Measurements from ENCODE around the gene TUT7.

The TUT7 gene

DNA sequence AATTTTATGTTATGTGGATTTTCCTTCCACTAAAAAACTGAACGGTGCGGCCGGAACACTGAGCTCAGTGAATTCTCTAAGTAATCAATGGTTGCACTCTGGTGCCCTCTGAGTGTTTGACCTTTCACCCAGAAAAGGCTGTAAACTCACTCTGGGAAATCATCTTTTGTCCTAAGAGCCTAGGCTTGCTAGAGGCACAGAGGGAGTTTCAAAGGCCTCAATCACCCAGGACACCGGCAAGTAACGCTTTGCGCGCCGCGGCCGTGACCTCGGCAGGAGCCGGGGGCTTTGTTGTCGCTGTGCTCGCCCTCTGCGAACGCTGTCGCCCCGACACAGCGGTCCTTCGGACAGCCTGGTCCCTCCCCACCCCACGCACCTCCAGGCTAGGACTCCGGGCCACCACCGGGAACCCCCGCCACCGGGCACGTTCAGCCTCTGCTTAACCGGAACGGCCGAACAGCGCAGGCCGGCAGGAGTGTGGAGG, 72.6 kb downstream of the TUT7 start:
- Mint-ChIP-seq H3K27me3 (ENCODE audit: low read depth, poor library complexity) (peaks cover 5% of the 10 kb centered on the region), H3K9me3 (no peaks in the 10 kb centered on the region), H3K4me3 (peak overlapping the region; percentile 86), H3K36me3 (ENCODE audit: low read depth) (peaks cover 4% of the 10 kb centered on the region), H3K27ac (peak overlapping the region; percentile 93), H3K4me1 (peaks cover 50% of the 10 kb centered on the region)
- DNase-seq, result no peak
- TF ChIP-seq, protein P1, sequence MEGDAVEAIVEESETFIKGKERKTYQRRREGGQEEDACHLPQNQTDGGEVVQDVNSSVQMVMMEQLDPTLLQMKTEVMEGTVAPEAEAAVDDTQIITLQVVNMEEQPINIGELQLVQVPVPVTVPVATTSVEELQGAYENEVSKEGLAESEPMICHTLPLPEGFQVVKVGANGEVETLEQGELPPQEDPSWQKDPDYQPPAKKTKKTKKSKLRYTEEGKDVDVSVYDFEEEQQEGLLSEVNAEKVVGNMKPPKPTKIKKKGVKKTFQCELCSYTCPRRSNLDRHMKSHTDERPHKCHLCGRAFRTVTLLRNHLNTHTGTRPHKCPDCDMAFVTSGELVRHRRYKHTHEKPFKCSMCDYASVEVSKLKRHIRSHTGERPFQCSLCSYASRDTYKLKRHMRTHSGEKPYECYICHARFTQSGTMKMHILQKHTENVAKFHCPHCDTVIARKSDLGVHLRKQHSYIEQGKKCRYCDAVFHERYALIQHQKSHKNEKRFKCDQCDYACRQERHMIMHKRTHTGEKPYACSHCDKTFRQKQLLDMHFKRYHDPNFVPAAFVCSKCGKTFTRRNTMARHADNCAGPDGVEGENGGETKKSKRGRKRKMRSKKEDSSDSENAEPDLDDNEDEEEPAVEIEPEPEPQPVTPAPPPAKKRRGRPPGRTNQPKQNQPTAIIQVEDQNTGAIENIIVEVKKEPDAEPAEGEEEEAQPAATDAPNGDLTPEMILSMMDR (IDR thresholded peaks at IDR 0.05), result no peak

GRCh38 chr9:86280580-86280979, 73.6 kb downstream of the TUT7 start:
- Mint-ChIP-seq H3K4me3 (peak overlapping the region; percentile 86), H3K4me1 (peaks cover 46% of the 10 kb centered on the region), H3K27me3 (ENCODE audit: low read depth, poor library complexity) (peaks cover 5% of the 10 kb centered on the region), H3K9me3 (no peaks in the 10 kb centered on the region), H3K27ac (peak overlapping the region; percentile 93), H3K36me3 (ENCODE audit: low read depth) (peaks cover 4% of the 10 kb centered on the region)
- no peak for DNase-seq
- TF ChIP-seq, protein P1 (IDR thresholded peaks at IDR 0.05), result no peak

DNA sequence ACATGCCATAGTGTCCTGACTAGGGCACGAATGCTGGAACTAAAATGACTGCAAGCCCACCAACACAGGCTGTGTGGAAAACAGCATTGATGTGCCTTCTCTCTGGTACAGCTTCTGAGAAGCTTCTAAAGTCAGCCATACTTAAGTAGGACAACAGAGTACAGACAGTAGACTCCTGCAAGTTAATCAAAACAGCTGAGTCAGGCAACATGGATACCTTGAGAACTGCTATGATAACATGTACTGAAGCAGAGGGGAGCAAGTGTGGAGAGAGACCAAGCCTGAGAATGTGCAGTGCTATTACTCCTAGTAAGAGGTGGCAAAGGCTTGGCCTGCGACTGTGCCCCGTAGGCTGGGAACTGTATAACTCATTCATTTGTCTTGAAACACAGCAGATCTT, 74.4 kb downstream of the TUT7 start:
- TF ChIP-seq, protein P1 (IDR thresholded peaks at IDR 0.05), result no peak
- Mint-ChIP-seq H3K27me3 (ENCODE audit: low read depth, poor library complexity) (peaks cover 5% of the 10 kb centered on the region), H3K27ac (no peak overlapping the region), H3K9me3 (no peaks in the 10 kb centered on the region), H3K4me1 (peaks cover 46% of the 10 kb centered on the region), H3K4me3 (peak overlapping the region; percentile 86), H3K36me3 (ENCODE audit: low read depth) (peaks cover 4% of the 10 kb centered on the region)
- no peak for DNase-seq

GRCh38 chr9:86277072-86277471, 77.1 kb downstream of the TUT7 start:
- H3K4me3 Mint-ChIP-seq, result no peak overlapping the region
- H3K27ac Mint-ChIP-seq, result peak overlapping the region; percentile 64
- H3K36me3 Mint-ChIP-seq (ENCODE audit: low read depth), result peaks cover 27% of the 10 kb centered on the region
- no peak for DNase-seq
- TF ChIP-seq, protein P1 (IDR thresholded peaks at IDR 0.05), result no peak
- peaks cover 3% of the 10 kb centered on the region for H3K9me3 Mint-ChIP-seq
- no peaks in the 10 kb centered on the region for H3K27me3 Mint-ChIP-seq (ENCODE audit: low read depth, poor library complexity)
- H3K4me1 Mint-ChIP-seq, result peaks cover 37% of the 10 kb centered on the region

DNA sequence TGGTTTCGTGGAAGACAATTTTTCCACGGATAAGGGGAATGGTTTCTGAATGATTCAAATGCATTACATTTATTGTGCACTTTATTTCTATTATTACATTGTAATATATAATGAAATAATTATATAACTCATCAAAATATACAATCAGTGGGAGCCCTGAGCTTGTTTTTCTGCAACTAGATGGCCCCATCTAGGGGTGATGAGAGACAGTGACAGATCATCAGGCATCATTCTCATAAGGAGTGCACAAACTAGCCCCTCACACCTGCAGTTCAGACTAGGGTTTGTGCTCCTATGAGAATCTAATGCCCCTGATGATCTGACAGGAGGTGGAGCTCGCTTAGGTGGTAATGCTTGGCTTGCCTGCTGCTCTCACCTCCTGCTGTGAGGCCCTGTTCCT, 78.2 kb downstream of the TUT7 start:
- Mint-ChIP-seq H3K4me1 (peaks cover 31% of the 10 kb centered on the region), H3K36me3 (ENCODE audit: low read depth) (peaks cover 38% of the 10 kb centered on the region), H3K4me3 (no peak overlapping the region), H3K27ac (no peak overlapping the region), H3K27me3 (ENCODE audit: low read depth, poor library complexity) (no peaks in the 10 kb centered on the region), H3K9me3 (peaks cover 13% of the 10 kb centered on the region)
- DNase-seq, result no peak
- TF ChIP-seq, protein P1 (IDR thresholded peaks at IDR 0.05), result peak; percentile 26

DNA sequence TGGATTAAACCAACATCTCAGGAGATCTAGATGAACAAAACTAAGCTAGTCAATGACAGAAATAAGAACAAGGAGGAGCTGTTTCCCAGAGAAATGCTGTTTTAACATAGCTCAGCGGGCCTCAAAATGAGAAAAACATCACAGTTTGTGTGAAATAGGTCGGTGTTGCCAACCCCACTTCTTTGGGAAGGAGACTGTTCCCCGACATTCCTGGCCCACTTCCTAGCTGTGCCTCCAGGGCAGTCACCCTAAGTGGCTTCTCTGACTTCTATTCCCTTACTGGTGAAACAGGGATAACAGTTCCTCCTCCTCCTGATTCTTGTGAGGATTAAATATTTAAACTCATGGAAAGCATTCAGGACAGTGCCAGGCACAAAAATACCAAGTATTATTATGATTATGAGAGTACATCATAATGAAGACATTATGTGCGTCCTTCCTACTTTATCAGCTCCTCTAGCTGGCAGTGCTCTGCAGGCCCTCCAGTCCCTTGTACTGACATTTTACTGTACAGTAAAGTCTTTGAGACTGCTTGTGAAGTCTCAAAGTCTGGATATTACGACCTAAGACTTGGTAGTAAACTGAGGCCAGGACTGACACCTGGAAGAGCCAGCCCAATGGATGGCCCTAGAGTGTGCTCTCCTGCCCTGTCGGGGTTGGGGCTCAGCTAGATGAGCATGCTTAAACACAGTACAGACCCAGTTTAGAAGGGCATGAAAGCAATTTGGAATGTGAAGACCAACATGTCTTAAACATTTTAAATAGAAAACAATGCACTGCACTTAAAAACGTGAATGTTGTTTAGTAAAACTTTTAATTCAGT, 79.2 kb downstream of the TUT7 start:
- TF ChIP-seq, protein P1 (IDR thresholded peaks at IDR 0.05), result no peak

More for the DNA sequence above, 79.2 kb downstream of the TUT7 start:
- Mint-ChIP-seq H3K27me3 (ENCODE audit: low read depth, poor library complexity) (no peaks in the 10 kb centered on the region), H3K9me3 (peaks cover 13% of the 10 kb centered on the region), H3K4me1 (peaks cover 21% of the 10 kb centered on the region), H3K4me3 (no peak overlapping the region), H3K36me3 (ENCODE audit: low read depth) (peaks cover 40% of the 10 kb centered on the region), H3K27ac (no peak overlapping the region)
- no peak for DNase-seq
